A549 (cell line): Measurements from ENCODE around the gene PCID2. TPM values are rescaled to one million over a fixed set of nuclear protein-coding genes. Genes with fewer than 3 reads are reported as not detected.

Experiments used
- ATAC-seq, 2 experiments: fragments of 200-7000 bp in 1 of 2; fragments of >200 bp in 1 of 2; cut with Nextera tagmentation in 1 of 2; cut with Tn5 transposase in 1 of 2; 3 replicates each; pipeline versions ENCODE4 v1.8.0 to v1.9.1; 2018 to 2020; ENCODE audit warnings: mild to moderate bottlenecking in 1 of 2, moderate library complexity in 1 of 2
- CTCF ChIA-PET: fragments of 300-600 bp; sonication (Branson Sonifier 250); formaldehyde crosslinking; extraction: SDS; loops from one replicate; lab custom pipeline; 2021; ENCODE audit warnings: antibody characterized with exemption, inconsistent platforms; lab: Yijun Ruan, JAX
- POLR2A ChIA-PET: fragments of 350-600 bp; formaldehyde crosslinking; extraction: SDS; loops from one replicate; lab custom pipeline; 2021; ENCODE audit warnings: antibody characterized with exemption, inconsistent platforms; lab: Yijun Ruan, JAX
- DNase-seq, 2 experiments: peaks; one replicate each; pipeline versions ENCODE4 v3.0.0 to v3.0.0-alpha.2; 2011 to 2016; ENCODE audit warnings: low read depth in 1 of 2, low spot score in 1 of 2
- FAIRE-seq: peaks from 2 replicates; lab custom pipeline; 2011; peaks lifted over from hg19 to GRCh38; lab: Jason Lieb, UNC
- H3K27ac ChIP-seq, 2 experiments: fragments of >200 bp; sonication (Bioruptor Twin); formaldehyde crosslinking; 3 replicates each; pipeline ENCODE4 v1.5.1; 2016 to 2017
- H3K4me1 ChIP-seq: fragments of >200 bp; sonication (Bioruptor Twin); formaldehyde crosslinking; 3 replicates; pipeline ENCODE4 v1.6.1; 2016
- H3K4me2 ChIP-seq: fragments of >200 bp; sonication (Bioruptor Twin); formaldehyde crosslinking; 3 replicates; pipeline ENCODE4 v1.6.1; 2016
- H3K4me3 ChIP-seq: fragments of >200 bp; sonication (Bioruptor Twin); formaldehyde crosslinking; 3 replicates; pipeline ENCODE4 v1.5.1; 2016
- H3K9me3 ChIP-seq: fragments of >200 bp; sonication (Bioruptor Twin); formaldehyde crosslinking; 3 replicates; pipeline ENCODE4 v1.6.1; 2016
- BHLHE40 ChIP-seq: IDR thresholded peaks from 2 replicates; pipeline ENCODE4 v1.6.1; 2012; ENCODE audit warnings: low read depth, low read length, inconsistent platforms
- CEBPB ChIP-seq, 2 experiments: fragments of >200 bp in 1 of 2; sonication (Bioruptor Twin) in 1 of 2; formaldehyde crosslinking in 1 of 2; IDR thresholded peaks; 2 replicates each; pipeline ENCODE4 v1.6.1; 2012 to 2016
- CHD2 ChIP-seq: fragments of 150-350 bp; IDR thresholded peaks from 2 replicates; pipeline ENCODE4 v1.6.1; 2014; ENCODE audit warnings: low read length; ENCODE audit not compliant: partially characterized antibody
- CHD4 ChIP-seq: fragments of 200-600 bp; sonication (generic); IDR thresholded peaks from 2 replicates; pipeline ENCODE4 v1.6.1; 2016; ENCODE audit warnings: antibody characterized with exemption, mild to moderate bottlenecking, borderline replicate concordance
- E2F6 ChIP-seq: IDR thresholded peaks from 2 replicates; pipeline ENCODE4 v1.6.1; 2012; ENCODE audit warnings: low read depth, borderline replicate concordance
- ESRRA ChIP-seq: fragments of 150-350 bp; IDR thresholded peaks from 2 replicates; pipeline ENCODE4 v1.6.1; 2014; ENCODE audit warnings: mild to moderate bottlenecking, low read length, borderline replicate concordance
- FOSB ChIP-seq: fragments of 250-450 bp; sonication (Bioruptor Pico); IDR thresholded peaks from 2 replicates; pipeline ENCODE4 v1.5.0; 2020; ENCODE audit warnings: mild to moderate bottlenecking, moderate library complexity
- FOXS1 ChIP-seq: fragments of 250-450 bp; sonication (Bioruptor Pico); IDR thresholded peaks from 2 replicates; pipeline ENCODE4 v1.5.0; 2020; ENCODE audit warnings: mild to moderate bottlenecking, moderate library complexity
- GATA3 ChIP-seq: IDR thresholded peaks from 2 replicates; pipeline ENCODE4 v1.6.1; 2012; ENCODE audit warnings: borderline replicate concordance
- HDAC2 ChIP-seq: fragments of 200-600 bp; sonication (generic); IDR thresholded peaks from 2 replicates; pipeline ENCODE4 v1.6.1; 2016
- HOXB5 ChIP-seq: fragments of 250-450 bp; sonication (Bioruptor Pico); IDR thresholded peaks from 2 replicates; pipeline ENCODE4 v1.5.0; 2020; ENCODE audit warnings: mild to moderate bottlenecking, moderate library complexity
- JUN ChIP-seq, 2 experiments: fragments of >200 bp; sonication (Bioruptor Twin); formaldehyde crosslinking; IDR thresholded peaks; 2 replicates in 1 of 2; 3 replicates in 1 of 2; pipeline ENCODE4 v1.6.1; 2016 to 2017
- JUNB ChIP-seq: fragments of >200 bp; sonication (Bioruptor Twin); formaldehyde crosslinking; IDR thresholded peaks from 2 replicates; pipeline ENCODE4 v1.6.1; 2016
- KDM1A ChIP-seq: fragments of 200-600 bp; sonication (generic); IDR thresholded peaks from 2 replicates; pipeline ENCODE4 v1.6.1; 2016; ENCODE audit warnings: low read depth, mild to moderate bottlenecking
- MAFK ChIP-seq: fragments of 450-650 bp; IDR thresholded peaks from 2 replicates; pipeline ENCODE4 v1.6.1; 2014; ENCODE audit not compliant: partially characterized antibody
- MYC ChIP-seq: IDR thresholded peaks from 2 replicates; pipeline ENCODE4 v1.6.1; 2012; ENCODE audit warnings: mild to moderate bottlenecking, inconsistent platforms, low read length, improper control_type of control experiment, borderline replicate concordance
- PBX3 ChIP-seq: IDR thresholded peaks from 2 replicates; pipeline ENCODE4 v1.6.1; 2012
- PHF8 ChIP-seq: fragments of 200-600 bp; sonication (generic); IDR thresholded peaks from 2 replicates; pipeline ENCODE4 v1.6.1; 2016; ENCODE audit warnings: low read depth, mild to moderate bottlenecking, antibody characterized with exemption, moderate library complexity, borderline replicate concordance
- POLR2A ChIP-seq: IDR thresholded peaks from 2 replicates; pipeline ENCODE4 v1.6.1; 2012; ENCODE audit warnings: mild to moderate bottlenecking, low read length
- RAD21 ChIP-seq, 2 experiments: fragments of >200 bp in 1 of 2; sonication (Bioruptor Twin) in 1 of 2; formaldehyde crosslinking in 1 of 2; IDR thresholded peaks in 1 of 2; conservative IDR thresholded peaks in 1 of 2; 2 replicates in 1 of 2; 3 replicates in 1 of 2; pipeline ENCODE4 v1.6.1; 2012 to 2018; ENCODE audit warnings: inconsistent platforms in 1 of 2
- SMC3 ChIP-seq: fragments of >200 bp; sonication (Bioruptor Twin); formaldehyde crosslinking; IDR thresholded peaks from 3 replicates; pipeline ENCODE4 v1.6.1; 2018; ENCODE audit warnings: inconsistent platforms
- TP53 ChIP-seq: fragments of 250-450 bp; sonication (Bioruptor Pico); IDR thresholded peaks from 2 replicates; pipeline ENCODE4 v1.5.0; 2021; ENCODE audit warnings: mild to moderate bottlenecking, moderate library complexity
- ZC3H11A ChIP-seq: fragments of 450-650 bp; IDR thresholded peaks from 2 replicates; pipeline ENCODE4 v1.6.1; 2014; ENCODE audit warnings: antibody characterized with exemption, mild to moderate bottlenecking
- ZFP36 ChIP-seq: fragments of 450-650 bp; IDR thresholded peaks from 2 replicates; pipeline ENCODE4 v1.6.1; 2014; ENCODE audit warnings: borderline replicate concordance; ENCODE audit not compliant: partially characterized antibody
- WGBS: methylation state at CpG from one replicate; pipeline ENCODE4 v1.1.6; 2017; ENCODE audit errors: missing lambda C conversion rate; 5-methylcytosine and 5-hydroxymethylcytosine counted together
- polyA plus RNA-seq, 4 experiments: library from polyadenylated mRNA; depleted of rRNA in 3 of 4; stranded (reverse); fragments of >200 nt; fragmentation: RNase III in 1 of 4; extraction: RNeasy Plus Mini Kit Qiagen cat#74134 plus additional on column Dnase treatment in 1 of 4; gene quantifications; 2 replicates in 3 of 4; 3 replicates in 1 of 4; pipeline ENCODE4 v1.2.3, GENCODE V29; 2011 to 2017
- TF ChIP-seq, protein P1 (sequence below): fragments of 200-600 bp; sonication (generic); IDR thresholded peaks from 2 replicates; pipeline ENCODE4 v1.6.1; 2016; ENCODE audit warnings: antibody characterized with exemption, mild to moderate bottlenecking, moderate library complexity

The PCID2 gene
- polyA plus RNA-seq, 2 of the 4 experiments (the other 2 are of a cell fraction) = 37.7 to 68.7 TPM

- TF ChIP-seq, protein P1, sequence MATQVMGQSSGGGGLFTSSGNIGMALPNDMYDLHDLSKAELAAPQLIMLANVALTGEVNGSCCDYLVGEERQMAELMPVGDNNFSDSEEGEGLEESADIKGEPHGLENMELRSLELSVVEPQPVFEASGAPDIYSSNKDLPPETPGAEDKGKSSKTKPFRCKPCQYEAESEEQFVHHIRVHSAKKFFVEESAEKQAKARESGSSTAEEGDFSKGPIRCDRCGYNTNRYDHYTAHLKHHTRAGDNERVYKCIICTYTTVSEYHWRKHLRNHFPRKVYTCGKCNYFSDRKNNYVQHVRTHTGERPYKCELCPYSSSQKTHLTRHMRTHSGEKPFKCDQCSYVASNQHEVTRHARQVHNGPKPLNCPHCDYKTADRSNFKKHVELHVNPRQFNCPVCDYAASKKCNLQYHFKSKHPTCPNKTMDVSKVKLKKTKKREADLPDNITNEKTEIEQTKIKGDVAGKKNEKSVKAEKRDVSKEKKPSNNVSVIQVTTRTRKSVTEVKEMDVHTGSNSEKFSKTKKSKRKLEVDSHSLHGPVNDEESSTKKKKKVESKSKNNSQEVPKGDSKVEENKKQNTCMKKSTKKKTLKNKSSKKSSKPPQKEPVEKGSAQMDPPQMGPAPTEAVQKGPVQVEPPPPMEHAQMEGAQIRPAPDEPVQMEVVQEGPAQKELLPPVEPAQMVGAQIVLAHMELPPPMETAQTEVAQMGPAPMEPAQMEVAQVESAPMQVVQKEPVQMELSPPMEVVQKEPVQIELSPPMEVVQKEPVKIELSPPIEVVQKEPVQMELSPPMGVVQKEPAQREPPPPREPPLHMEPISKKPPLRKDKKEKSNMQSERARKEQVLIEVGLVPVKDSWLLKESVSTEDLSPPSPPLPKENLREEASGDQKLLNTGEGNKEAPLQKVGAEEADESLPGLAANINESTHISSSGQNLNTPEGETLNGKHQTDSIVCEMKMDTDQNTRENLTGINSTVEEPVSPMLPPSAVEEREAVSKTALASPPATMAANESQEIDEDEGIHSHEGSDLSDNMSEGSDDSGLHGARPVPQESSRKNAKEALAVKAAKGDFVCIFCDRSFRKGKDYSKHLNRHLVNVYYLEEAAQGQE = no peak
- no peak for TF ChIP-seq HDAC2
Measured at GRCh38 chr13:113223070-113223469, 14.6 kb upstream of the PCID2 start (continued).

DNA sequence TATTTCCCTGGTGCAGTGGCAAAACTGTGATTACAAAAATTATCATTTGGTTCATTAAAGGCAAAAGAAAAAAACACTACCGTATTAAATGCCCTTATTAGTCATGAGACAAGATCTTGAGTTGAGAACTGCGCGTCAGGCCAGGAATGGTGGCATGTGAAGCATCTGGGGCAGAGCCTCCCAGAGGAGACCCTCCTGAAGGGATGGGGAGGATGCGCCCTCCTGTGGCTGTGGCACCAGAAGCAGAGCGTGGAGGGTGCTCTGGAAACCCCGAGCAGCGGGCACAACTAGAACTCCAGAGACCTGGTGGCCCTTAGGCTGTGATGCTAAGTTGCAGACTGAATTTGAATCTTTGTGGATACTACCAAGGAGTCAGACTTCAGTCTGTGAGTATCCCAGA is 12.4 kb upstream of the PCID2 start:
- POLR2A ChIA-PET = no interaction called here
- FAIRE-seq = no peak
- ATAC-seq = peak; percentile 59 to 71; a peak in 4 of 6 replicates

GRCh38 chr13:113220141-113220598 is 11.7 kb upstream of the PCID2 start:
- no peak overlapping the region for H3K4me3 ChIP-seq
- 88% methylated on average over 13 of the region's 13 CpGs for WGBS
- no peaks in the 10 kb centered on the region for H3K9me3 ChIP-seq
- FAIRE-seq = no peak
- ChIA-PET CTCF (no interaction called here), POLR2A (interaction anchor here (1.2 kb wide), 1 partner anchor 11 kb away, joined by 3 read pairs; the partner anchor contains the start of gene CUL4A)
- H3K4me1 ChIP-seq = peaks cover 35% of the 10 kb centered on the region
- no peak overlapping the region for H3K4me2 ChIP-seq
- no peak for ATAC-seq
- TF ChIP-seq TP53 (CRISPR knock-in tag) = no peak
- TF ChIP-seq JUN (IDR thresholded peaks at IDR 0.05) = no peak
- TF ChIP-seq MYC = no peak
- TF ChIP-seq ESRRA = no peak
- TF ChIP-seq JUNB = no peak
- no peak for TF ChIP-seq ZFP36
- no peak for TF ChIP-seq PBX3
- no peak overlapping the region for H3K27ac ChIP-seq
- no peak for DNase-seq

More for the DNA sequence above, 12.4 kb upstream of the PCID2 start:
- Histone ChIP-seq H3K4me2 (no peak overlapping the region), H3K4me3 (no peak overlapping the region), H3K9me3 (no peaks in the 10 kb centered on the region), H3K27ac (no peak overlapping the region), H3K4me1 (peaks cover 28% of the 10 kb centered on the region)
- 91% methylated on average over 7 of the region's 7 CpGs for WGBS
- no peak for TF ChIP-seq BHLHE40
- peak; percentile 11 to 23; a peak in 1 of 5 replicates for TF ChIP-seq RAD21 (conservative IDR thresholded peaks at IDR 0.05 in 1 of 2, IDR thresholded peaks at IDR 0.05 in 1 of 2)
- no peak for TF ChIP-seq HOXB5
- no peak for TF ChIP-seq GATA3
- no peak for TF ChIP-seq KDM1A
- TF ChIP-seq ZC3H11A = no peak
- no peak for TF ChIP-seq FOXS1 (CRISPR knock-in tag)
- CTCF ChIA-PET = no interaction called here
- peak in 1 of 2 experiments; percentile 19 for DNase-seq

GRCh38 chr13:113219256-113219940 is 10.9 kb upstream of the PCID2 start:
- FAIRE-seq = no peak
- ATAC-seq = no peak
- Histone ChIP-seq H3K4me1 (peaks cover 35% of the 10 kb centered on the region), H3K4me2 (no peak overlapping the region), H3K9me3 (no peaks in the 10 kb centered on the region), H3K4me3 (no peak overlapping the region), H3K27ac (no peak overlapping the region)
- WGBS = 73% methylated on average over 11 of the region's 14 CpGs
- POLR2A ChIA-PET = interaction anchor here (1.2 kb wide), 1 partner anchor 10 kb away, joined by 3 read pairs; the partner anchor contains the start of gene CUL4A
- no peak for DNase-seq
- CTCF ChIA-PET = no interaction called here
- no peak for TF ChIP-seq MAFK
- no peak for TF ChIP-seq JUNB
- TF ChIP-seq POLR2A = no peak
- TF ChIP-seq BHLHE40 = no peak
- TF ChIP-seq CHD4 = no peak
- TF ChIP-seq CHD2 = no peak
- no peak for TF ChIP-seq FOSB
- TF ChIP-seq CEBPB (IDR thresholded peaks at IDR 0.05) = no peak
- TF ChIP-seq PHF8 = no peak
- TF ChIP-seq ZFP36 = no peak
- no peak for TF ChIP-seq TP53 (CRISPR knock-in tag)
- no peak for TF ChIP-seq E2F6
- TF ChIP-seq MYC = no peak
- no peak for TF ChIP-seq SMC3
